CD4-positive, alpha-beta T cell treated with Interleukin-6 for 4 hours (primary cell): ENCODE results near the gene GRK2.

Source experiments
- DNase-seq: peaks from one replicate; pipeline ENCODE4 v3.0.0-alpha.2; 2020; ENCODE audit warnings: mixed read lengths

Gene GRK2

DNA sequence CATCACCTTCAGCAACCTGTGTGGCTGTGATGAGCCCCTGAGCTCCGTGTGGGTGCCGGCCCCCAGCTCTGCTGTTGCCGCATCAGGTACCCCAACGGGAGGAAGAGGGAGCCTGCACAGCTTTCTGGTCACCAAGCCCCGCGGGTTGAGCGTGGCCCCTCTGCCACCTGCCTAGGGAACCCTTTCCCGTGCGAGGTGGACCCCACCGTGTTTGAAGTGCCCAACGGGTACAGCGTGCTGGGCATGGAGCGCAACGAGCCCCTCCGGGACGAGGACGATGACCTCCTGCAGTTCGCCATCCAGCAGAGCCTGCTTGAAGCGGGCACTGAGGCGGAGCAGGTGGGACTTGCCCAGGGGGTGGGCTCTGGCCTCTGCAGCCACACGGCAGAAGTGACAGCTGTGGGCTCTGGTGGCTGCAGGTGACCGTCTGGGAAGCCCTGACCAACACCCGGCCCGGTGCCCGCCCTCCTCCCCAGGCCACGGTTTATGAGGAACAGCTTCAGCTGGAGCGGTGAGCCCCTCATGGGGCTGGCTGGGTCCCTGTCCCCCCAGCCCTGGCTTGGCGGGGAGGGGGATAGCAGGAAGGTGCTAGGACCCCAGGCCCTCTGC, 35.1 kb downstream of the GRK2 start:
- no peak for DNase-seq

DNA sequence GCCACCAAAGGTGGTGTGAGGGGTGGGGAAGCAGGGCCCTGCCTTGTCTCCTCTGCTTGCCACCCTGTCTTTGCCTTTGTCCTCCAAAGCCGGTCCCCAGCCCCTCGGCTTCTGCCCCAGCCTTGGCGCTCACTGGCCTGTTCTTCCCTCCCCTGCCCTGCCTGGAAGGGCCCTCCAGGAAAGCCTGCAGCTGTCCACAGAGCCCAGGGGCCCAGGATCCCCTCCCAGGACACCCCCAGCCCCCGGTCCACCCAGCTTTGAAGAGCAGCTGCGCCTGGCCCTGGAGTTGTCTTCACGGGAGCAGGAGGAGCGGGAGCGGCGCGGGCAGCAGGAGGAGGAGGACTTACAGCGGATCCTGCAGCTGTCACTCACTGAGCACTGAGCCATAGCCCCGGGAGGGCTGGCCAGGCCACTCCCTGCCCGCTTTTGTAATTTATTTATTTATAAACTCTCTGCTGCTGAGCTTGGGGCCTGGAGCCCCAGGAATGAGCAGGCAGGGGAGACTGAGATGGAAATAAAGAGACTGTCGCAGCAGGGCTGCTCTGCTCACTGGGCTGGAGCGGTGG, 35.8 kb downstream of the GRK2 start:
- DNase-seq, result no peak

- no peak for DNase-seq
These were observed 36.4 kb downstream of the GRK2 start for GRCh38 chr11:67302571-67303131.

DNA sequence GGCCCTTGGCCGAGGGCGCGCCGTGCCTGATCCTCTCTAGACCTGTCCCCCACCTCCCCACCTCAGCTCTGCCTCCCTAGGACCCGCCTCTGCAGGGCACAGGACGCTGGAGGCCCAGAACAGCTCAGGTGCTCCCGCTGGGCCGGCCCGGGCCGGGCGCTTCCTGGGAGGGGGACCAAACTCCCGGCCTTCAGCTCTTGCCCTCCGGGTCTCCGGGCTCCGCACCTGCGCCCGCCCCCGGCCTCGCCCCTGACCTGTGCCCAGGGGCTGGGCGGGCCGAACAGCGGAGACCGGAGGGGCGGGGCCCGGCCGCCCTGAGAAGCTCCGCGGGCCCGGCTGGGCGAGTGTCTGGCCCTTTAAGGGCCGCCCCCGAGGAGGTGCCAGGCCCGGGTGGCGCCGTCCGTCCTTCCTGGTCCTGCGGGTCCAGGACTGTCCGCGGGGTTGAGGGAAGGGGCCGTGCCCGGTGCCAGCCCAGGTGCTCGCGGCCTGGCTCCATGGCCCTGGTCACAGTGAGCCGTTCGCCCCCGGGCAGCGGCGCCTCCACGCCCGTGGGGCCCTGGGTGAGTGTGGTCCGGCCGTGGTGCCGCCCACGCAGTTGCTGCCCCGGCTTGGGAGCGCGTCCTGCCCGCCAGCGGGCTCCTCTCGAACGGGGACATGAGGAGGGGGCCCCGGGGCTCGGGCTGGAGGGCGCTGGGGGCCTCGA, 37.0 kb downstream of the GRK2 start, which contains the start of gene SSH3:
Gene SSH3, plus strand, starts transcription at position 399 of the 703 bp plus-strand sequence. Its CDS starts 96 bp downstream, at position 495.
- DNase-seq, result peak; percentile 63

DNA sequence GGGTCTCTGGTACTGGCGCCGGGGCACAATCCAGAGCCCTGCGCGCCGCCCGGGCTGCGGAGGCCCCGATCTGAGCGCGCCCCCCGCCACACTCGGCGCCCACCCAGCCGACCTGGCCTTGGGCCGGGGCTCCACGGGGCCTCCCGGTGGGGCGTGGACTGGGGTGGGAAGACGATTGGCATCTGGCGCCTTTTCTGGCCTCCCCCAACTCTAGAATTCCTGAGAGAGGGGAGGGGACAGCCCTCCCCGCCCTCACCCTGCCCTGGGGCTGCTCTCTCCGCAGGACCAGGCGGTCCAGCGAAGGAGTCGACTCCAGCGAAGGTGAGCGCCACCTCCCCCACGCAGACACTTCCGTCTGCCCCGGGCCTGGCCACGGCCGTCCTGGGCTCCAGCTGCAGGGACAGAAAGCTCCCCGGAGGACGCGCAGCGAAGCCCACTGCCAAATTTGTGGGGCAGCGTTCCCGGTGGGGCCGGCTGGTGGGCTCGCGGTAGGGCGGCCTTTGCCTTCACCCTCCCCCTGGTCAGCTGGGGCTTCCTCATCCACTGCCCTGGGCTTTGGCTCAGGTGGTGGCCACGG, 37.6 kb downstream of the GRK2 start:
- DNase-seq, result peak; percentile 55

- no peak for DNase-seq
These were observed 38.3 kb downstream of the GRK2 start for GRCh38 chr11:67304511-67305113.

DNA sequence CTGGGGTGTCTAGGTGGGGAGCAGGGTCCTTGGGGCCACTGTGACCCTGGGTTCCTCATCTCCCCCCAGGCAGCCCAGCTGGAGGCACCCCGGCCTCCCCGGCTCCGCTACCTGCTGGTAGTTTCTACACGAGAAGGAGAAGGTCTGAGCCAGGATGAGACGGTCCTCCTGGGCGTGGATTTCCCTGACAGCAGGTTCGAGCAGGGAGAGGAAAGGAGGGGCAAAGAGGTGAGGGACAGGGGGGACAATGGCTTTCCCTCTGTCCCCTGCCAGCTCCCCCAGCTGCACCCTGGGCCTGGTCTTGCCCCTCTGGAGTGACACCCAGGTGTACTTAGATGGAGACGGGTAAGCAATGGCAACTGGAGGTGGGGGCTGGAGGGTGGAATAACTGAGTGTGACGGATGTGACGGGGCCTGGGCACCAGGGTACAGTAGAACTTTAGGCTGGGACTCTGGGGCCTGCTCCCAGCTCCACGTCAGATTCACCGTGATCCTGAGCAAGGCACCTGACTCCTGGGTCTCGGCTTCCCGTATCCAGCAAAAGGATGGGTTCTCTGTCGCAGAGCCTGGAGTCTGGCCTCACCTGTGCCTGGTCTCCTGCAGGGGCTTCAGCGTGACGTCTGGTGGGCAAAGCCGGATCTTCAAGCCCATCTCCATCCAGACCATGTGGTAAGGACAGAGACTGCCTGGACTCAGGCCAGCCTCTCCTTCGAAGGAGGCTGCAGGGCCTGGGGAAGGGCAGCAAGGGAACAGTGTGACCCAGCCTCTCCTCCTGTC, 40.7 kb downstream of the GRK2 start:
- DNase-seq, result no peak

- no peak for DNase-seq
These were observed 41.3 kb downstream of the GRK2 start for GRCh38 chr11:67307545-67308001.

DNA sequence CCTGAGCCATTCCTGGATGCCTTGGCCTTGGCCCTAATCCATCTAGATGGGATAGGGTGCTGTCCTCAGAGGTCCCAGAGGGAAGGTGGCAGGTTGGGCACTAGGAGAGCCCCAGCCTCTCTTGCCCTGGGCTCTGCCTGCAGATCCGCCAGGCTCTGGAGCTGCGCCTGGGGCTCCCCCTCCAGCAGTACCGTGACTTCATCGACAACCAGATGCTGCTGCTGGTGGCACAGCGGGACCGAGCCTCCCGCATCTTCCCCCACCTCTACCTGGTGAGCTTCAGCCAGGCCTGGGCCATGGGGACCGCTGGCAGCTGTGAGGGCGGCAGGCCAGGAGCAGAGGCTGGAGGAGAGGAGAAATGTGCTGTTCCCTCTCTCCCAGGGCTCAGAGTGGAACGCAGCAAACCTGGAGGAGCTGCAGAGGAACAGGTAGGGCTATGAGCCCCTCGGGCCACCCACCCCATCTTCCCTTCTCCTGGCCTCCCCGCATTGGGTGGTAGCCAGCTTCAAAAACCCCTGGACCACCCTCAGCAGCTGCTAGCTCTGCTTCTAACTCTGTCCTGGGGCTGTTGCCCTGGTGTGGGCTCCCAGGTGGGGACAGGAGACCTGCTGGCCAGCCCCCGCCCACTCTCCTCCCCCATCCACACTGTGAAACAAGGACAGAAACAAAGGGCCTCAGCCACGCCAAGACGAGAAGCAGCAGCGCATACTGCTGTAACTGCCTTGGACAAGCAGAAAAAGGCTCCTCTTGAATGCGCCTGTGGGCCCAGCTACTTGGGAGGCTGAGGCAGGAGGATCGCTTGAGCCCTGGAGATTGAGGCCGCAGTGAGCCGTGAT, 42.0 kb downstream of the GRK2 start:
- no peak for DNase-seq

DNA sequence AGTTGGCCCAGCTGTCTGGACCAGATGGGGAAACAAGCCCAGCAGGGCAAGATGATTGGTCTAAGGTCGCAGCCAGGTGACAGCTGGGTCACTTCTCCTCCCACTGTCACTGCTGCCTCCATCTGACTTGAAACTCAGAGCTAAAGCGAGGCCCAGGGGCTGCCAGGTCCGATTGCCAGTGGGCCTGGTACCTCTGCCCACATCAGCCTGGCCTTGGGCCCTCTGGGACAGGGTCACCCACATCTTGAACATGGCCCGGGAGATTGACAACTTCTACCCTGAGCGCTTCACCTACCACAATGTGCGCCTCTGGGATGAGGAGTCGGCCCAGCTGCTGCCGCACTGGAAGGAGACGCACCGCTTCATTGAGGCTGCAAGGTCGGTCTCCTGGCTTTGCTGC, 42.9 kb downstream of the GRK2 start:
- no peak for DNase-seq

- DNase-seq, result no peak
These were observed 43.4 kb downstream of the GRK2 start for GRCh38 chr11:67309661-67310061.

DNA sequence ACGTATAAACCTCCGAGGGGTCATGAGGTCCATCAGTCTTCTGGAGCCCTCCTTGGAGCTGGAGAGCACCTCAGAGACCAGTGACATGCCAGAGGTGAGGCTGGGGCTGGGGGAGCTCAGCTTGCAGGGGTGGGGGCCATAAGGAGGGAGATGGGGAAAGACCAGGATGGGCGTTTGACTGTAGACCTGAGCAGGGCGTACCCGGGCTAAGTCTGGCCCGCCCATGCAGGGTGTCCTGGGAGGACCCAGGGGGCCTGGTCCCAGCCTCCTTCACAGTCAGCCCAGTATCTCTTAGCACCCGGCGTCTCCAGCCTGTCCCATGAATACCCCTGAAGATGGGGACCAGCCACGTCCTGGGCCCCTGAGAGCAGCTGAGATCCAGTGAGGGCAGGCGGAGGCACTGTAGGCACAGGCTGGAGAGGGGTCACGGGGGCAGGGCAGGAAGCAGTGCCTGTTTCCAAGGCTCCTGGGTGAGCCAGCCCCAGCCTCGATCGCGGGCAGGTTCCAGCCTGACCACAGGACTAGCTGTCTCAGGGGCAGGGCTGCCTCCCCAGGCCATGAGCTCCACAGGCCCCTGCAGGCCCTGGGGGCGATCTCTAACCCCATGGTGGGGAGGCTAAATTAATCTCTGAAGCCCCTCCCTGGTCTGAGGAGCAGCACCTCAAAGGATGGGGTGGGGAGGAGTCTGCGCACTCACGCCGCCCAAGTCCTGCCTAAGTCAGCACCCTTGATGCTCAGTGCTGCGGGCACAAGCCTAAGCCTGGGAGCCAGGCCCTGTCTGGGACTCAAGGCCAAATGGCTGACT, 44.2 kb downstream of the GRK2 start:
- DNase-seq, result no peak

DNA sequence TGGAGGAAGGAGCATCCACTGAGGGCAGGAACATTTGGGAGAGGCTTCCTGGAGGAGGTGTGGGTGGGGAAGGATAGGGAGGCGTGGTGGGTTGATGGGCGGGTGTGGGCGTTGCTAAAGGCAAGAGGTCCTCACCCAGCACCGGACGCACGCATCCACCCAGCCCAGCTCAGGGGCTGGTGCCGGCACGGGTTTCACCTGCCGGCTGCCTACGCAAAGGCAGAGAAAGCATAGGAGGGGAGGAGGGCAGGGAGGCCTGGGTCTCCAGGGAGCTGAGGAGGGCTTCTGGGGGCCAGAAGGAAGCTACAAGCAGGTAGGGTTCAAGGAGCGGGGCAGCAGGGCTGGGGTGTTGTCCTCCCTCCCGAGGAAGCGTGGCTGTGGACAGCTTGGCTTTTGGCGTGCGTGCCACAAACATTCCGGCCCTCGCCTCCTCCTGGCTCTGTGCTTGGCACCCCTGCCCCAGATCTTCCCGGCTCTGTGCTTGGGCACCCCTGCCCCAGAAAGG, 44.8 kb downstream of the GRK2 start:
- DNase-seq, result no peak

DNA sequence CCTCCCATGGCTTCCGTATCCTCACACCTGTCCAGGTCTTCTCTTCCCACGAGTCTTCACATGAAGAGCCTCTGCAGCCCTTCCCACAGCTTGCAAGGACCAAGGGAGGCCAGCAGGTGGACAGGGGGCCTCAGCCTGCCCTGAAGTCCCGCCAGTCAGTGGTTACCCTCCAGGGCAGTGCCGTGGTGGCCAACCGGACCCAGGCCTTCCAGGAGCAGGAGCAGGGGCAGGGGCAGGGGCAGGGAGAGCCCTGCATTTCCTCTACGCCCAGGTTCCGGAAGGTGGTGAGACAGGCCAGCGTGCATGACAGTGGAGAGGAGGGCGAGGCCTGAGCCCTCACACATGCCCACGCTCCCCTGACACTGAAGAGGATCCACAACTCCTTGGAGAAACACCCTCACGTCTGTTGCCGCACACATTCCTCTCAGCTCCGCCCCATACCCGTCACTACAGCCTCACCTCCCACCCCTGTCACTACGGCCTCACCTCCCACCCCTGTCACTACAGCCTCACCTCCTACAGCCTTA, 45.3 kb downstream of the GRK2 start:
- DNase-seq, result no peak

GRCh38 chr11:67312187-67313021, 46.1 kb downstream of the GRK2 start:
- DNase-seq, result peak; percentile 63

- no peak for DNase-seq
These were observed 47.0 kb downstream of the GRK2 start for GRCh38 chr11:67313125-67313890.

DNA sequence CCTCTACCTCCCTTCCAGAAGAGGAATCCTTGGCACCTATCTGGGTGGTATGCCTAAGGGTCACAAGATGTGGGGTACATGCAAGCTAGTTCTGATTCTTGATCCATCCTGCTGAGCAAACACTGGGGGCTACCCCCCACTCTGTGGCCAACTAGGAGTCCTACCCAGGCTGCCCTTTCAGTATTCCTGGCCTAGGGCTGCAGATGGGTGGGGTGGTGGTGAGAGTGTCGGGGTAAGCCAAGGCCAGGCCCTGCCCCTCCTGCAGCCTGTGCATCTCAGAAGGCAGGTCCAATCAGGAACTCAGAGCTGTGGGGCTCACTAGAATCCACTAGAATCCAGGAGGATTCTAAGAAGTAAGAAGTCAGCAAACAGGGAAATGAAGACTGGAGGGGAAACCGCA, 47.9 kb downstream of the GRK2 start:
- DNase-seq, result no peak

DNA sequence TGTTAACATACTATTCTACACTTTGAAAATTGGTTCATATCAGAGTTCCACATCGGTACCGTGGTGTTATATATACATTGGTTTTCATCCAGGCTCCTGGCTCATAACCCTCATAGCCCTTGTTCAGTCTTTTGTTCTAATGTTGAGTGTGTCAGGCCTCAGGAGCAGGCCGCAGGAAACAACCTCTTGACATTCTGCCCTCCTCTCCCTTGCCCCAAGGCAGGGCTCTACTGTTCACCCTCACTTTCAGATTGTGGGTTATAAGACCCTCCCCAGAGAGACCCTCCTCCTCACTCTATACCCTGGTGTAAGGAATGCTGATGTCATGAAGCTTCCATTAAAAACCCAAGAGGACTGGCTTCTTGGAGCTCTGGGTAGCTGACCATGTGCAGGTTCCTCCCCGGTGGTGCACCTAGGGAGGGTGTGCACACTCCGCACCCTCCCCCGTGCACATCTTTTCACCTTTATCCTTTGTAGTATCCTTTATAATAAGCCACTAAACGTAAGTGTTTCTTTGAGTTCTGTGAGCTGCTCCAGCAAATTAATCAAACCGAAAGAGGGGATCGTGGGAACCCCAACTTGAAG, 49.1 kb downstream of the GRK2 start:
- no peak for DNase-seq
